GM18868 (cell line): Measurements from ENCODE around the gene SVOP.
"Not testable (repeated sequence)": the region's sequence is repeated elsewhere in the genome, so short reads cannot be mapped to it uniquely, and the experiment has no call there.

Experiments
- ATAC-seq: cut with Tn5 transposase; IDR thresholded peaks from one replicate; pipeline ENCODE4 v1.9.1; 2021; ENCODE audit warnings: mild to moderate bottlenecking, moderate library complexity; ENCODE audit not compliant: unreplicated experiment

The SVOP gene

GRCh38 chr12:109020796-109021380 is at the start of gene SVOP:
SVOP (minus strand) TSS chr12:109021068; CDS start chr12:109020868, 200 bp downstream.
- ATAC-seq = no peak

- ATAC-seq = no peak
Measured at GRCh38 chr12:109069307-109070271, 48.7 kb upstream of the SVOP start.

- no peak for ATAC-seq
Measured at GRCh38 chr12:109065853-109066193, 45.0 kb upstream of the SVOP start.

GRCh38 chr12:109065154-109065852 is 44.4 kb upstream of the SVOP start:
- ATAC-seq = no peak

GRCh38 chr12:109064143-109064542 is 43.3 kb upstream of the SVOP start:
- ATAC-seq = no peak

GRCh38 chr12:109058773-109059172 is 37.9 kb upstream of the SVOP start:
- no peak for ATAC-seq

GRCh38 chr12:109057376-109057775 is 36.5 kb upstream of the SVOP start:
- ATAC-seq = no peak

- no peak for ATAC-seq
Measured at GRCh38 chr12:109056891-109057290, 36.0 kb upstream of the SVOP start.

GRCh38 chr12:109054520-109054919 is 33.7 kb upstream of the SVOP start:
- ATAC-seq = no peak

- peak; percentile 3 for ATAC-seq
Measured at GRCh38 chr12:109054124-109054513, 33.3 kb upstream of the SVOP start.

- peak; percentile 59 for ATAC-seq
Measured at GRCh38 chr12:109053382-109054123, 32.7 kb upstream of the SVOP start.

- ATAC-seq = peak; percentile 79
Measured at GRCh38 chr12:109052414-109053323, 31.8 kb upstream of the SVOP start, which contains the start of gene USP30. USP30 (plus strand) TSS chr12:109052576; CDS start chr12:109052679, 103 bp downstream.

- no peak for ATAC-seq
Measured at GRCh38 chr12:109052097-109052413, 31.2 kb upstream of the SVOP start.

- ATAC-seq = not testable (repeated sequence)
Measured at GRCh38 chr12:109049794-109050193, 28.9 kb upstream of the SVOP start.

- not testable (repeated sequence) for ATAC-seq
Measured at GRCh38 chr12:109048706-109049105, 27.8 kb upstream of the SVOP start.

- no peak for ATAC-seq
Measured at GRCh38 chr12:109047081-109047805, 26.4 kb upstream of the SVOP start.

- no peak for ATAC-seq
Measured at GRCh38 chr12:109044241-109044640, 23.4 kb upstream of the SVOP start.

- ATAC-seq = no peak
Measured at GRCh38 chr12:109036975-109037374, 16.1 kb upstream of the SVOP start.
